ENCODE data around the gene SEMA5A.

SEMA5A gene

DNA sequence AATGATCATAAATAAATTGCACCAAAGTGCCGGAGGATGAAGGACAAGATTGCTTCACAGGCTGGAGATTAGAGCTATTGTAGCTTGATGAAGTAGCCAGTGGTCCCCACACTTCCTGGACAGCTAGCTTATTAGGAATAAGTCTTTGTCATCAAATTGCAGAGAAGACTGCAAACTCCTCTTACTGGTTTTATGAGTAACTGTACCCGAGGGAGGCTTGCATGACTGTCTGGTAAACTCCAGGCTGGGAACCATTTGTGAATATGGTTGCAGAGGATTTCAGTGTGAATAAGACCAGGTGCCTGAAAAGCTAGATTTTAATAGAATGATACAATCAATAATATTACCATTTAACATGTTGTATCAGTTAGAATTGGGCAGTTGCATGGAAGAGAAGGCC lies 36.5 kb upstream of the SEMA5A start:
- DNase-seq (ENCODE audit: low read depth), result peak; percentile 20
- TF ChIP-seq, protein P1, sequence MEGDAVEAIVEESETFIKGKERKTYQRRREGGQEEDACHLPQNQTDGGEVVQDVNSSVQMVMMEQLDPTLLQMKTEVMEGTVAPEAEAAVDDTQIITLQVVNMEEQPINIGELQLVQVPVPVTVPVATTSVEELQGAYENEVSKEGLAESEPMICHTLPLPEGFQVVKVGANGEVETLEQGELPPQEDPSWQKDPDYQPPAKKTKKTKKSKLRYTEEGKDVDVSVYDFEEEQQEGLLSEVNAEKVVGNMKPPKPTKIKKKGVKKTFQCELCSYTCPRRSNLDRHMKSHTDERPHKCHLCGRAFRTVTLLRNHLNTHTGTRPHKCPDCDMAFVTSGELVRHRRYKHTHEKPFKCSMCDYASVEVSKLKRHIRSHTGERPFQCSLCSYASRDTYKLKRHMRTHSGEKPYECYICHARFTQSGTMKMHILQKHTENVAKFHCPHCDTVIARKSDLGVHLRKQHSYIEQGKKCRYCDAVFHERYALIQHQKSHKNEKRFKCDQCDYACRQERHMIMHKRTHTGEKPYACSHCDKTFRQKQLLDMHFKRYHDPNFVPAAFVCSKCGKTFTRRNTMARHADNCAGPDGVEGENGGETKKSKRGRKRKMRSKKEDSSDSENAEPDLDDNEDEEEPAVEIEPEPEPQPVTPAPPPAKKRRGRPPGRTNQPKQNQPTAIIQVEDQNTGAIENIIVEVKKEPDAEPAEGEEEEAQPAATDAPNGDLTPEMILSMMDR (conservative IDR thresholded peaks at IDR 0.05; ENCODE audit: low read depth, low read length), result no peak
- no peak overlapping the region for H3K4me3 ChIP-seq (ENCODE audit: low read depth, low read length)

DNA sequence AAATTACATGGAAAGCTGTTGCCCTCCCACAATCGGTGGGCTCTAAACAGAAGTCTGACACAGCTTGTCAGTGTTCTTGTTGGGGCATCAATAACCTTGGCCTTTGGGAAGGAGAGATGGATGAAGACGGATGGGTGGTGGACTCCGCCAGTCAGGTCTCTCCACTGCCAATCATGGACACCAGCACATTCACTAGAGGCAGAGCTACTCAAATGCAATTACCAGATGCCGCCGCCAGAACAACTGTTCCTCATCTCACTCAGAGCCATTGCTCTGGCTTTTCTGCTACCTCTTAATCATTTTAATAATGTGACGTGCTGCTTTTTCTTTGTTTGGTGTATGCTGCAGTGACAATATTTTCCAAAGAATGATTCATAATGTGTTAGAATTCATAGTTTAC lies 27.9 kb upstream of the SEMA5A start:
- TF ChIP-seq, protein P1 (conservative IDR thresholded peaks at IDR 0.05; ENCODE audit: low read depth, low read length), result no peak
- DNase-seq (ENCODE audit: low read depth), result no peak
- no peak overlapping the region for H3K4me3 ChIP-seq (ENCODE audit: low read depth, low read length)

GRCh38 chr5:9572246-9572645 lies 26.4 kb upstream of the SEMA5A start:
- no peak for DNase-seq (ENCODE audit: low read depth)
- TF ChIP-seq, protein P1 (conservative IDR thresholded peaks at IDR 0.05; ENCODE audit: low read depth, low read length), result no peak
- H3K4me3 ChIP-seq (ENCODE audit: low read depth, low read length), result no peak overlapping the region

- TF ChIP-seq, protein P1 (conservative IDR thresholded peaks at IDR 0.05; ENCODE audit: low read depth, low read length), result no peak
- no peak for DNase-seq (ENCODE audit: low read depth)
- H3K4me3 ChIP-seq (ENCODE audit: low read depth, low read length), result no peak overlapping the region
Measured at GRCh38 chr5:9570876-9571275, 25.0 kb upstream of the SEMA5A start.

DNA sequence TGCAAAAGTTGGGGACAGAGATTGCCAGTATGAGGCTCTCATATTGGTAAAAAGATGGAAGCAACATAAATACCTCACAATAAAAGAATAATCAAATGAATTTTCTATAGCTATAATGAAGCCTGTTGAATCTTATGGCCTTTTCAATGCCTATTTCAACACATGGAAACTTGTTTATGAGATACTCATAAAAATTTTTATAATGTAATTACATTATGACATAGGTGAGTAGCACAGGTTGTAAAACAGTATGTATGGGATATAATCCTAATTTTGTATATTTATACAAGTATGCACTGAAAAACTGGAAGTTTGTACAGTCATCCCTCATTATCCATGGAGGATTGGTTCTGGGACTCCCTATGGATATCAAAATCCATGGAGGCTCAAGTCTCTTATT lies 21.2 kb upstream of the SEMA5A start:
- TF ChIP-seq, protein P1 (conservative IDR thresholded peaks at IDR 0.05; ENCODE audit: low read depth, low read length), result no peak

DNA sequence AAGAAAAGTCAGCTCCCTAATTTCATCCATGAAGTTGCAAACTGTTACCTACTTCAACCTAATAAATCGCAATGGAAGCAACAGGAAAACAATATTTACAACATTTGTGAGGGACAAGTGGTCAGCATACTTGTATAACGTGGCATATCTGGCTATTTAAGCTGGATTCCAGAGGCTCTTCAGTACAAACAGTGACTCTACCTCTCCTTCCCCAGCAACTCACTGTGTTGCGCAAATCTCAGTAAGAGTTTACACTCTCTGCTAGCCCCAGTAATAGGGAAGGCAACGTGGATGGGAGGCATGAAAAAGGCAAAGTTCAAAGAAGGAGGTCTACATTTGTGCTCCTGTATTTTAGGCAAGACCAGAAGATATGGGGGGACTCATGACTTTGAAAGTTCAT lies 18.9 kb upstream of the SEMA5A start:
- peak; percentile 56 for DNase-seq (ENCODE audit: low read depth)
- TF ChIP-seq, protein P1 (conservative IDR thresholded peaks at IDR 0.05; ENCODE audit: low read depth, low read length), result no peak
- no peak overlapping the region for H3K4me3 ChIP-seq (ENCODE audit: low read depth, low read length)

More for the DNA sequence above, 21.2 kb upstream of the SEMA5A start:
- no peak overlapping the region for H3K4me3 ChIP-seq (ENCODE audit: low read depth, low read length)
- no peak for DNase-seq (ENCODE audit: low read depth)

DNA sequence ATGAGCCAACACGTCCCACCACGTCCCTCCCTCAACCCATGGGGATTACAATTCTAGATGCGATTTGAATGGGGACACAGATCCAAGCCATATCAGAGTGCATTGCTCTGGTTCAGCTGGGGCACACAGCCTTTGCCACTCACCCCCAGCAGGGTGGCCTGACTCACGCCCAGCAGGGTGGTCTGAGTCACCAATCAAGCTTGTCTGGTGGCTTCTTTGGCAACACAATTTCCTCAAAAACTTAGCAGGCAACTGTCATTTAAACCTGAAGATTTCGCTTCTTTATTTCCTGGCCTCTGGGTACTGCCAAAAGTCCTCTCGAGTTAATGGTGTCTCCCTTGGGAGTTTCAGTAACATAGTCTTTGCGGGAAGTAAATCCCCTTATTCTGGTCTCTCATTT lies 16.3 kb upstream of the SEMA5A start:
- peak; percentile 74 for DNase-seq (ENCODE audit: low read depth)
- no peak overlapping the region for H3K4me3 ChIP-seq (ENCODE audit: low read depth, low read length)
- TF ChIP-seq, protein P1 (conservative IDR thresholded peaks at IDR 0.05; ENCODE audit: low read depth, low read length), result no peak

All from choroid plexus epithelial cell (primary cell).